CD4-positive, CD25-positive, alpha-beta regulatory T cell (primary cell): Measurements from ENCODE around the gene SLC19A3. TPM values are rescaled to one million over a fixed set of nuclear protein-coding genes. Genes with fewer than 3 reads are reported as not detected.
"Not testable (repeated sequence)": the region's sequence is repeated elsewhere in the genome, so short reads cannot be mapped to it uniquely, and the experiment has no call there.

Source experiments
- ATAC-seq, 2 donors: fragments of 150-1000 bp; cut with Tn5 transposase; one replicate each; pipeline ENCODE4 v1.10.0; 2021; ENCODE audit warnings: low read depth in 2 of 2, moderate number of reproducible peaks in 2 of 2, moderate library complexity in 1 of 2
- DNase-seq, 3 donors: peaks; one replicate each; pipeline versions ENCODE4 v3.0.0 to v3.0.0-alpha.2; 2012 to 2022; ENCODE audit warnings: mixed read lengths in 1 of 3
- H3K27ac ChIP-seq: one replicate; pipeline ENCODE4 v1.7.0; 2013; ENCODE audit warnings: mild to moderate bottlenecking, low read length; ENCODE audit not compliant: insufficient read depth, poor library complexity, severe bottlenecking
- H3K27me3 ChIP-seq: one replicate; pipeline ENCODE4 v1.7.0; 2013; ENCODE audit warnings: low read length; ENCODE audit not compliant: control insufficient read depth, insufficient read depth
- H3K36me3 ChIP-seq: one replicate; pipeline ENCODE4 v1.7.0; 2013; ENCODE audit warnings: mild to moderate bottlenecking, low read length, moderate library complexity; ENCODE audit not compliant: control insufficient read depth, insufficient read depth
- H3K4me1 ChIP-seq: 2 replicates; pipeline ENCODE4 v1.7.0; 2013; ENCODE audit warnings: mild to moderate bottlenecking, low read length; ENCODE audit not compliant: insufficient read depth, control insufficient read depth, poor library complexity, severe bottlenecking
- H3K4me3 ChIP-seq: one replicate; pipeline ENCODE4 v1.7.0; 2013; ENCODE audit warnings: low read depth, mild to moderate bottlenecking, low read length, moderate library complexity
- H3K9me3 ChIP-seq, 2 experiments: 1 replicate in 1 of 2; 2 replicates in 1 of 2; pipeline ENCODE4 v1.7.0; 2013; ENCODE audit warnings: low read length in 2 of 2, mild to moderate bottlenecking in 1 of 2, moderate library complexity in 1 of 2; ENCODE audit not compliant: control insufficient read depth in 2 of 2
- H3K27ac Mint-ChIP-seq, 3 donors: one replicate each; pipeline ENCODE4 v1.8.0; 2020 to 2022; ENCODE audit warnings: mild to moderate bottlenecking in 3 of 3, mixed read lengths in 3 of 3, moderate library complexity in 2 of 3
- H3K27me3 Mint-ChIP-seq: one replicate; pipeline ENCODE4 v1.8.0; 2022; ENCODE audit warnings: mild to moderate bottlenecking, mixed read lengths
- H3K36me3 Mint-ChIP-seq: one replicate; pipeline ENCODE4 v1.8.0; 2020; ENCODE audit warnings: mixed read lengths
- H3K4me1 Mint-ChIP-seq, 4 donors: one replicate each; pipeline ENCODE4 v1.8.0; 2020 to 2022; ENCODE audit warnings: mixed read lengths in 4 of 4, mild to moderate bottlenecking in 1 of 4
- H3K4me3 Mint-ChIP-seq, 4 donors: one replicate each; pipeline ENCODE4 v1.8.0; 2020 to 2022; ENCODE audit warnings: mild to moderate bottlenecking in 4 of 4, mixed read lengths in 4 of 4, moderate library complexity in 3 of 4
- H3K9me3 Mint-ChIP-seq, 7 donors: one replicate each; pipeline ENCODE4 v1.8.0; 2020 to 2022; ENCODE audit warnings: mixed read lengths in 7 of 7, mild to moderate bottlenecking in 3 of 7, moderate library complexity in 2 of 7
- polyA plus RNA-seq, 4 donors: library from polyadenylated mRNA; unstranded; fragments of 300-500 nt; fragmentation: Illumina TruSeq; gene quantifications; one replicate each; pipeline ENCODE4 v1.2.3, GENCODE V29; 2021
- total RNA-seq: library from RNA; stranded (reverse); gene quantifications from one replicate; pipeline ENCODE4 v1.2.3, GENCODE V29; 2022

Gene SLC19A3
- not detected for total RNA-seq
- polyA plus RNA-seq: not detected

DNA sequence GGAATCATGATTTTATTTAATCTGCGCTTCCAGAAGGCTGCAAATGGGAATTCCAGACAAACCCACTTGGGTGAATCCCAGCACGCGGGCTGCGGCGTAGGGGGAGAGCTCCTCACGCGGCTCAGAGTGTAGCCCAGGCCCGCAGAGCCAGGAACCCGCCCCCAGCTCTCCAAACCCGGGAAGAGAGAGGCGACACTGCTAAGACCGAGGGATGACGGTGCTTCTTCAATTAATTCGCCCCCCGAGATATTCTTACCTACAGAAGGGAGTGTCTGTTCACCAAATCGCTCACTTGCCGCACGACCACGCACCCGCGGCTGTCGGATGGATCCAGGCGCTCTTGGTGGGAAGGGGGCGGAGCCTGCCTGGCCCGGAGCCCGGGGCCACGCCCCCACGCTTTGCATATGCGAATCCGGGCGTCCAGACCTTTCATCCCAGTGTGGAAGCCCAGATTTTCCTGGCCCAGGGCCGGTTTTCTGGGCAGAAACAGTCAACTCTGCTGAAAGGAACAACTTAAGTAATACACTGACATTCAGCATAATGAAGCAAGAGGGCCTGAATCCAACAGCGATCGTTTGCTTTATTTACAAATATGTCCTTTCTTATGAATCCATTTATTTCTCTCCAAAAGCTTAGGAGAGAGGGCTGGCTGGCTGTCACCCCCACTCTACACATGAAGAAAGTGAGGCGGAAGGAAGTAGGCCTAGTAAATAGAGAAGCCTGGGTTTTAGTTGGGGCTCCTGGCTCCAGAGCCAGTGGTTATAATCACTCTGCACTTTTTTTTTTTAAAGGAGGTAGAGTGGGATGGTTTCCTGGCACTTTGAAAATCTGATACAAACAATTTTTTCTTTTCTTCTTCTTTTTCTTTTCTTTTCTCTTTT is at the start of gene SLC19A3:
Gene SLC19A3 (minus strand): TSS at position 342 of the 881 bp plus-strand sequence. CDS start 15,710 bp downstream, outside the sequence.
- H3K4me3 Mint-ChIP-seq: peak within 1 kb of the TSS in 1 of 4 donors; percentile 7
- ATAC-seq: no peak
- Histone ChIP-seq H3K27me3 (peaks cover 3% of the 10 kb centered on the region), H3K36me3 (no peaks in the 10 kb centered on the region), H3K4me3 (no peak within 1 kb of the TSS), H3K4me1 (no peaks in the 10 kb centered on the region), H3K27ac (no peak within 1 kb of the TSS), H3K9me3 (no peaks in the 10 kb centered on the region)
- DNase-seq: no peak
- no peaks in the 10 kb centered on the region for H3K36me3 Mint-ChIP-seq
- no peak within 1 kb of the TSS for H3K27ac Mint-ChIP-seq
- peaks cover 0 to 1% (median 0%) of the 10 kb centered on the region in 7 donors for H3K9me3 Mint-ChIP-seq
- H3K4me1 Mint-ChIP-seq: peaks cover 0 to 7% (median 0%) of the 10 kb centered on the region in 4 donors
- H3K27me3 Mint-ChIP-seq: peaks cover 21% of the 10 kb centered on the region

DNA sequence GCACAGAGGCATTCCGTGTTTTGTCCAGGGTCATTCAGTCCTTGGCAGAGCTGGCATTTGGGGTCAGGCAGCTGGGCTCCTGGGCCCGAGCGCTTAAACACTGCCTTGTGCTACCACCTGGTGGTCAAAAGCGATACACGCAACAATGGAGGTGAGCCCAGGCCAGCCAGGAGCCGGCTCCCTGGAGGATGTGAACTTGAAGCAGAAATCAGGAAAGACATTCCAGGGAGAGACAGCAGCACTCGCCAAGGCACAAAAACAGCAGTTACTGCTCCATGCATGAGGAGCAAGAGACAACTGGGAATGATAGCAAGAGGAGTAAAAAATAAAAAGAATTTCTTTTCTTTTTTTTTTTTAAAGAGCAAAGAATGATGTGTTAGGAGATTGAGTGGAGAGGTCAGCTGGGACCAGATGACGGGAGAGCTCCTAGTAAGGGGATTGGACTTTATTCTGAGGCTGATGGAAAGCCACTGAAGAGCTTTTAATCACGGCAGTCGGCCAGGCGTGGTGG is 48.6 kb upstream of the SLC19A3 start:
- Mint-ChIP-seq H3K4me1 (no peaks in the 10 kb centered on the region), H3K4me3 (no peak overlapping the region), H3K9me3 (no peaks in the 10 kb centered on the region), H3K36me3 (no peaks in the 10 kb centered on the region), H3K27me3 (no peaks in the 10 kb centered on the region), H3K27ac (peak overlapping the region in 1 of 3 donors; percentile 70)
- Histone ChIP-seq H3K27ac (no peak overlapping the region), H3K4me1 (no peaks in the 10 kb centered on the region), H3K27me3 (no peaks in the 10 kb centered on the region), H3K9me3 (no peaks in the 10 kb centered on the region), H3K36me3 (no peaks in the 10 kb centered on the region), H3K4me3 (no peak overlapping the region)
- ATAC-seq (peak; percentile 69 to 74), DNase-seq (peak; percentile 35 to 53 (median 46))

DNA sequence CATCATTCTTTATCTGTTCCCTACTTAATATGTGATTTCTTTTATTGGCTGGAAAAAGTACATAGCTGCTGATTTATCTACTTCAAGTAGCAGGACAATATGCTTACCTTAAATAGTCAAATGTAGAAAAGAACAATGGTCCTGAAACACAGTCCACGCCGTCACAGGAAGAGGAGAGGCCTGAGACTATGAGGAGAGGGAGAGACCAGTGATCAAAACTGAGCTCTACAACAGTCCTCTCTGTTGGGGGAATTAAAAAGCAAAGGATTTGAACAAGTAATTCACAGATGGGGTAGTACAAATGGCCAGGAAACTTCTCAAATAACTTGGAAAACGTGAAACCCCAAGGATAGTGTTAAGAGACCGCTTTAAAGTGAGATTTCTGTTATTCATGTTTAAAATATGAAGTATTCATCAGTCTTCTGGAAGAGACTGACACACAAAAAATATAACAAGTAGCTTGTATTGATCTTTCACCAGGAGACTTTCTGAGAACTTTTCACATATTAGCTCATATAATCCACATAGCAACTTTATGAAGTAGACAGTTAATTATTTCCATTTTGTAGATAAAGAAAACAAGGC is 48.1 kb upstream of the SLC19A3 start:
- no peak overlapping the region for H3K4me3 Mint-ChIP-seq
- peaks cover 0 to under 1% (median 0%) of the 10 kb centered on the region in 7 donors for H3K9me3 Mint-ChIP-seq
- peak overlapping the region in 2 of 3 donors; percentile 17 to 70 for H3K27ac Mint-ChIP-seq
- Histone ChIP-seq H3K9me3 (no peaks in the 10 kb centered on the region), H3K36me3 (no peaks in the 10 kb centered on the region), H3K4me3 (no peak overlapping the region), H3K4me1 (no peaks in the 10 kb centered on the region), H3K27me3 (no peaks in the 10 kb centered on the region), H3K27ac (no peak overlapping the region)
- no peaks in the 10 kb centered on the region for H3K4me1 Mint-ChIP-seq
- H3K36me3 Mint-ChIP-seq: no peaks in the 10 kb centered on the region
- H3K27me3 Mint-ChIP-seq: no peaks in the 10 kb centered on the region
- DNase-seq (no peak), ATAC-seq (no peak)

- Mint-ChIP-seq H3K36me3 (no peaks in the 10 kb centered on the region), H3K4me3 (no peak overlapping the region), H3K4me1 (no peaks in the 10 kb centered on the region), H3K27ac (no peak overlapping the region), H3K9me3 (peaks cover 0 to 1% (median 0%) of the 10 kb centered on the region in 7 donors), H3K27me3 (no peaks in the 10 kb centered on the region)
- no peak overlapping the region for H3K4me3 ChIP-seq
- DNase-seq (no peak), ATAC-seq (no peak)
- H3K27me3 ChIP-seq: no peaks in the 10 kb centered on the region
- H3K36me3 ChIP-seq: no peaks in the 10 kb centered on the region
- H3K4me1 ChIP-seq: no peaks in the 10 kb centered on the region
- H3K9me3 ChIP-seq: no peaks in the 10 kb centered on the region
- no peak overlapping the region for H3K27ac ChIP-seq
Measured at GRCh38 chr2:227761740-227762476, 44.1 kb upstream of the SLC19A3 start.

GRCh38 chr2:227759411-227760118 is 41.7 kb upstream of the SLC19A3 start:
- Mint-ChIP-seq H3K9me3 (peaks cover 0 to 3% (median 0%) of the 10 kb centered on the region in 7 donors), H3K27me3 (no peaks in the 10 kb centered on the region), H3K27ac (no peak overlapping the region), H3K36me3 (no peaks in the 10 kb centered on the region), H3K4me3 (no peak overlapping the region), H3K4me1 (no peaks in the 10 kb centered on the region)
- H3K27ac ChIP-seq: no peak overlapping the region
- H3K36me3 ChIP-seq: no peaks in the 10 kb centered on the region
- DNase-seq (no peak), ATAC-seq (no peak)
- H3K9me3 ChIP-seq: no peaks in the 10 kb centered on the region
- H3K27me3 ChIP-seq: no peaks in the 10 kb centered on the region
- H3K4me3 ChIP-seq: no peak overlapping the region
- H3K4me1 ChIP-seq: no peaks in the 10 kb centered on the region

DNA sequence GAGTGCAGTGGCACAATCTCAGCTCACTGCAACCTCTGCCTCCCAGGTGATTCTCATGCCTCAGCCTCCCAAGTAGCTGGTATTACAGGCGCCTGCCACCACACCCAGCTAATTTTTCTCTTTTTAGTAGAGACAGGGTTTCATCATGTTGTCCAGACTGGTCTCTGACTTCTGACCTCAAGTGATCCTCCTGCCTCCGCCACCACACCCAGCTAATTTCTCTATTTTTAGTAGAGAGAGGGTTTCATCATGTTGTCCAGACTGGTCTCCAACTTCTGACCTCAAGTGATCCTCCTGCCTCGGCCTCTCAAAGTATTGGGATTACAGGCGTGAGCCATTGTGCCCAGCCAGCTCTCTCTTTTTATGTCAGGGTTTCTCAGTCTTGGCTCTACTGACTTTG is 38.4 kb upstream of the SLC19A3 start:
- not testable (repeated sequence) for H3K9me3 ChIP-seq, H3K27me3 Mint-ChIP-seq, H3K36me3 Mint-ChIP-seq, DNase-seq, H3K4me3 ChIP-seq, H3K36me3 ChIP-seq, H3K4me3 Mint-ChIP-seq, H3K4me1 ChIP-seq, H3K27ac ChIP-seq, H3K27me3 ChIP-seq, ATAC-seq, H3K9me3 Mint-ChIP-seq, H3K27ac Mint-ChIP-seq, H3K4me1 Mint-ChIP-seq

GRCh38 chr2:227748079-227748478 is 30.3 kb upstream of the SLC19A3 start:
- no peak for ATAC-seq
- H3K27me3 Mint-ChIP-seq: peaks cover under 1% of the 10 kb centered on the region
- no peak overlapping the region for H3K4me3 Mint-ChIP-seq
- no peak overlapping the region for H3K4me3 ChIP-seq
- H3K27me3 ChIP-seq: no peaks in the 10 kb centered on the region
- H3K27ac Mint-ChIP-seq: no peak overlapping the region
- H3K36me3 Mint-ChIP-seq: no peaks in the 10 kb centered on the region
- DNase-seq: peak in 1 of 3 donors; percentile 13
- no peaks in the 10 kb centered on the region for H3K36me3 ChIP-seq
- H3K9me3 Mint-ChIP-seq: peaks cover 0 to 2% (median 0%) of the 10 kb centered on the region in 7 donors
- H3K9me3 ChIP-seq: no peaks in the 10 kb centered on the region
- H3K27ac ChIP-seq: no peak overlapping the region
- no peaks in the 10 kb centered on the region for H3K4me1 ChIP-seq
- peaks cover 0 to 3% (median 0%) of the 10 kb centered on the region in 4 donors for H3K4me1 Mint-ChIP-seq
